Colonic mucosa (tissue), 4 donors: ENCODE data around the gene DRC3. TPM values are rescaled to one million over a fixed set of nuclear protein-coding genes. Genes with fewer than 3 reads are reported as not detected.
"Not testable (repeated sequence)": the region's sequence is repeated elsewhere in the genome, so short reads cannot be mapped to it uniquely, and the experiment has no call there.

Experiments used
- DNase-seq: peaks from one replicate; pipeline ENCODE4 v3.0.0-alpha.2; 2020
- H3K27ac ChIP-seq: fragments of 200-600 bp; one replicate; pipeline ENCODE4 v1.8.0; 2021
- H3K27me3 ChIP-seq: fragments of 200-600 bp; one replicate; pipeline ENCODE4 v1.8.0; 2021
- H3K36me3 ChIP-seq: fragments of 200-600 bp; one replicate; pipeline ENCODE4 v1.8.0; 2021
- H3K4me1 ChIP-seq: fragments of 200-600 bp; one replicate; pipeline ENCODE4 v1.8.0; 2021; ENCODE audit warnings: mild to moderate bottlenecking
- H3K4me3 ChIP-seq: fragments of 200-600 bp; one replicate; pipeline ENCODE4 v1.8.0; 2021
- H3K9ac ChIP-seq, 2 donors: one replicate each; pipeline ENCODE4 v1.7.0; 2013; ENCODE audit warnings: control low read depth in 2 of 2, low read depth in 2 of 2, low read length in 2 of 2
- H3K9me3 ChIP-seq: fragments of 200-600 bp; one replicate; pipeline ENCODE4 v1.8.0; 2021
- intact Hi-C: fragments of 100-400 bp; cut with DNase I; formaldehyde crosslinking; loops from one replicate; pipeline ENCODE4 v1.14.1; 2022
- total RNA-seq, 2 donors: library from RNA; stranded (reverse); fragmentation: NEBNext Ultra II Directional in 1 of 2; extraction: Animal tissue kit (Norgen Biotek cat#: 25700) in 1 of 2; gene quantifications; one replicate each; pipeline ENCODE4 v1.2.1, GENCODE V29; 2021
- TF ChIP-seq, protein P1 (sequence below): fragments of 200-600 bp; IDR thresholded peaks from one replicate; pipeline ENCODE4 v1.8.0; 2022; ENCODE audit warnings: antibody characterized with exemption, mild to moderate bottlenecking
- donor health status: healthy.
- donor health status: DM: no; HTN: no; CAD: no.
- donor health status: DM: no; HTN: no; CAD: no.

Gene DRC3
- total RNA-seq, 2 donors from 2014 or later = 0.79 to 1.1 TPM

- intact Hi-C loops = no loop called here
- no peaks in the 10 kb centered on the region for H3K36me3 ChIP-seq
- peak overlapping the region; percentile 72 for H3K27ac ChIP-seq
- DNase-seq = no peak
- TF ChIP-seq, protein P1, sequence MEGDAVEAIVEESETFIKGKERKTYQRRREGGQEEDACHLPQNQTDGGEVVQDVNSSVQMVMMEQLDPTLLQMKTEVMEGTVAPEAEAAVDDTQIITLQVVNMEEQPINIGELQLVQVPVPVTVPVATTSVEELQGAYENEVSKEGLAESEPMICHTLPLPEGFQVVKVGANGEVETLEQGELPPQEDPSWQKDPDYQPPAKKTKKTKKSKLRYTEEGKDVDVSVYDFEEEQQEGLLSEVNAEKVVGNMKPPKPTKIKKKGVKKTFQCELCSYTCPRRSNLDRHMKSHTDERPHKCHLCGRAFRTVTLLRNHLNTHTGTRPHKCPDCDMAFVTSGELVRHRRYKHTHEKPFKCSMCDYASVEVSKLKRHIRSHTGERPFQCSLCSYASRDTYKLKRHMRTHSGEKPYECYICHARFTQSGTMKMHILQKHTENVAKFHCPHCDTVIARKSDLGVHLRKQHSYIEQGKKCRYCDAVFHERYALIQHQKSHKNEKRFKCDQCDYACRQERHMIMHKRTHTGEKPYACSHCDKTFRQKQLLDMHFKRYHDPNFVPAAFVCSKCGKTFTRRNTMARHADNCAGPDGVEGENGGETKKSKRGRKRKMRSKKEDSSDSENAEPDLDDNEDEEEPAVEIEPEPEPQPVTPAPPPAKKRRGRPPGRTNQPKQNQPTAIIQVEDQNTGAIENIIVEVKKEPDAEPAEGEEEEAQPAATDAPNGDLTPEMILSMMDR = no peak
- peaks cover 10% of the 10 kb centered on the region for H3K4me1 ChIP-seq
- H3K4me3 ChIP-seq = no peak overlapping the region
- H3K9ac ChIP-seq = no peak overlapping the region
- H3K27me3 ChIP-seq = no peaks in the 10 kb centered on the region
- no peaks in the 10 kb centered on the region for H3K9me3 ChIP-seq
These were observed 34.7 kb upstream of the DRC3 start for GRCh38 chr17:17937958-17938357.

GRCh38 chr17:17938388-17939107 lies 34.1 kb upstream of the DRC3 start:
- H3K9me3 ChIP-seq = no peaks in the 10 kb centered on the region
- H3K4me3 ChIP-seq = no peak overlapping the region
- no peaks in the 10 kb centered on the region for H3K36me3 ChIP-seq
- no peak overlapping the region for H3K9ac ChIP-seq
- H3K27me3 ChIP-seq = no peaks in the 10 kb centered on the region
- intact Hi-C loops = no loop called here
- TF ChIP-seq, protein P1 = no peak
- H3K27ac ChIP-seq = peak overlapping the region; percentile 72
- DNase-seq = peak; percentile 71
- H3K4me1 ChIP-seq = peaks cover 13% of the 10 kb centered on the region

DNA sequence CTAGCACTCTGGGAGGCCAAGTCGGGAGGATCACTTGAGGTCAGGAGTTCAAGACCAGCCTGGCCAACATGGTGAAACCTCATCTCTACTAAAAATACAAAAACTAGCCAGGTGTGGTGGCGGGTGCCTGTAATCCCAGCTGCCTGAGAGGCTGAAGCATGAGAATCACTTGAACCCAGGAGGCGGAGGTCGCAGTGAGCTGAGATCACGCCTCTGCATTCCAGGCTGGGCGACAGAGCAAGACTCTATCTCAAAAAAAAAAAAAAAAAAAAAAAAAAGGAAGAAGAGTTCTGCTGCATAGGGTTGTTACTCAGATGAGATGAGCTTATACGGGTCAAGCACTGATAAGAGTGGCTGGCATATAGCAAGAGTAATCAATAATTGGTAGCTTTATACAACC lies 32.7 kb upstream of the DRC3 start:
- H3K9ac ChIP-seq, H3K36me3 ChIP-seq, H3K27me3 ChIP-seq, DNase-seq, H3K4me3 ChIP-seq, H3K9me3 ChIP-seq, H3K27ac ChIP-seq, intact Hi-C loops: not testable (repeated sequence)
- peaks cover 11% of the 10 kb centered on the region for H3K4me1 ChIP-seq

DNA sequence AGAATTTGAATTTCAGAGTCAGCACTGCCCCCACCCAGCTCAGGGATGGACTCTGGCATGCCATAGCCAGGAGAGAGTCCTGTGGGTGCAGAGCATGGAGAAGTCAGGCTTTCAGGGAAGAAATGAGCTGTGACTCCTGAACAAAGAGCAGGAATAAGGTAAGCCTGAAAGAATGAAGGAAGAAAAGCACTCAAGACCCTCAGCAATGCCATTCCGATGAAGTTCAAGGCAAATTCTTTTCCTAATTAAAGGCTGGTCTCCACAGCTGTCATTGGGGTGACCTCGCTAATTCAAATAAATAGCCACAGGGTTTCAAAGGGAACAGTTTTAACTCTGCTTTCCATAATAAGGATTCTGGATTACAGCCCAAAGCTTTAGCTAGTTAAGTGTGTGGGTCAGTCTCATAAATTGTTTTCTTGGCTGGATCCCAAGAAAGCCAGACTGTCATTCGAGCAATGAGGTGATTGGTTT lies 32.2 kb upstream of the DRC3 start:
- peaks cover 6% of the 10 kb centered on the region for H3K4me1 ChIP-seq
- intact Hi-C loops = no loop called here
- no peaks in the 10 kb centered on the region for H3K36me3 ChIP-seq
- TF ChIP-seq, protein P1 = no peak
- no peak overlapping the region for H3K9ac ChIP-seq
- DNase-seq = no peak
- H3K27ac ChIP-seq = no peak overlapping the region
- no peaks in the 10 kb centered on the region for H3K27me3 ChIP-seq
- no peaks in the 10 kb centered on the region for H3K9me3 ChIP-seq
- no peak overlapping the region for H3K4me3 ChIP-seq

DNA sequence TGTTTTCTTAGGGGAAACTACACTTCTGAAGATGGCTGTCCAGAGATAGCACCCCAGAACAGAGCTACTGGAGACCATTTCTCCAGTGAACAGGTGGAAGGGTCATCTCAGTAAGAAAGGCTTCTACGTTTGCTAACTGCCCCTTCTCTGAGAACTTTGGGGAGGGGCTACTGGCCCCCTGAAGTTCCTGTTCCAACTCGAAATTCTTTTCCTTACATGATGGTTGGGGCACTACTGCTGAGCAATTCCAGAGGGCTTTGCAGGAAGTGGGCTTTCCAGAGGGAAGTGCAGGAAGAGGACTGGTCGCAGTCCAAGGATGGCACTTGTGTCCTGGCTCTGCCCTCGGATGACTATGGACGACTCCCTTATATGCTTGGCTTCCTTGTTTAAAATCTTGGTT lies 31.6 kb upstream of the DRC3 start:
- DNase-seq = no peak

GRCh38 chr17:17942846-17943245 lies 29.8 kb upstream of the DRC3 start:
- DNase-seq = no peak
- no peaks in the 10 kb centered on the region for H3K36me3 ChIP-seq
- peaks cover 3% of the 10 kb centered on the region for H3K4me1 ChIP-seq
- H3K9me3 ChIP-seq = no peaks in the 10 kb centered on the region
- no peak overlapping the region for H3K27ac ChIP-seq
- no peaks in the 10 kb centered on the region for H3K27me3 ChIP-seq
- H3K4me3 ChIP-seq = no peak overlapping the region
- H3K9ac ChIP-seq = no peak overlapping the region
- TF ChIP-seq, protein P1 = no peak
- intact Hi-C loops = no loop called here

More for the DNA sequence above, 31.6 kb upstream of the DRC3 start:
- no peaks in the 10 kb centered on the region for H3K9me3 ChIP-seq
- H3K9ac ChIP-seq = no peak overlapping the region
- H3K27me3 ChIP-seq = no peaks in the 10 kb centered on the region
- H3K4me3 ChIP-seq = no peak overlapping the region
- H3K27ac ChIP-seq = no peak overlapping the region
- H3K36me3 ChIP-seq = no peaks in the 10 kb centered on the region
- intact Hi-C loops = no loop called here
- H3K4me1 ChIP-seq = peaks cover 3% of the 10 kb centered on the region
- TF ChIP-seq, protein P1 = no peak
